GM19043 (cell line): ENCODE results near the gene HMGXB4.

Source experiments
- ATAC-seq: cut with Tn5 transposase; IDR thresholded peaks from one replicate; pipeline ENCODE4 v1.9.1; 2021; ENCODE audit warnings: low read depth; ENCODE audit not compliant: unreplicated experiment

Gene HMGXB4

GRCh38 chr22:35257002-35257320 lies 332 bp upstream of the HMGXB4 start:
- ATAC-seq: no peak

GRCh38 chr22:35258191-35258988 lies 1.1 kb downstream of the HMGXB4 start:
- no peak for ATAC-seq

GRCh38 chr22:35264986-35265385 lies 7.7 kb downstream of the HMGXB4 start:
- ATAC-seq: no peak

- no peak for ATAC-seq
Observed at GRCh38 chr22:35266277-35266676, 9.0 kb downstream of the HMGXB4 start.

GRCh38 chr22:35269630-35270029 lies 12.3 kb downstream of the HMGXB4 start:
- no peak for ATAC-seq

GRCh38 chr22:35274154-35274871 lies 17.0 kb downstream of the HMGXB4 start:
- ATAC-seq: no peak

GRCh38 chr22:35275580-35275979 lies 18.3 kb downstream of the HMGXB4 start:
- no peak for ATAC-seq

GRCh38 chr22:35276019-35276418 lies 18.7 kb downstream of the HMGXB4 start:
- ATAC-seq: no peak

GRCh38 chr22:35288116-35288515 lies 30.8 kb downstream of the HMGXB4 start:
- no peak for ATAC-seq

GRCh38 chr22:35292786-35293185 lies 35.5 kb downstream of the HMGXB4 start:
- no peak for ATAC-seq

GRCh38 chr22:35296051-35296450 lies 38.8 kb downstream of the HMGXB4 start:
- no peak for ATAC-seq

- ATAC-seq: peak; percentile 6
Observed at GRCh38 chr22:35299217-35299672, 42.0 kb downstream of the HMGXB4 start.

- ATAC-seq: peak; percentile 97
Observed at GRCh38 chr22:35299673-35300499, 42.6 kb downstream of the HMGXB4 start, which contains the start of gene TOM1. TSS of gene TOM1 (plus strand) at chr22:35299894. CDS start at chr22:35299929, 35 bp downstream.

GRCh38 chr22:35301372-35301874 lies 44.1 kb downstream of the HMGXB4 start:
- ATAC-seq: no peak

- no peak for ATAC-seq
Observed at GRCh38 chr22:35303029-35303624, 45.8 kb downstream of the HMGXB4 start.

GRCh38 chr22:35305525-35306070 lies 48.3 kb downstream of the HMGXB4 start:
- ATAC-seq: no peak

GRCh38 chr22:35306350-35306967 lies 49.2 kb downstream of the HMGXB4 start:
- ATAC-seq: no peak

- no peak for ATAC-seq
Observed at GRCh38 chr22:35307372-35307771, 50.1 kb downstream of the HMGXB4 start.

- ATAC-seq: no peak
Observed at GRCh38 chr22:35307892-35308291, 50.6 kb downstream of the HMGXB4 start.
